Measurements from ENCODE around the gene RNF115.
"Not testable (repeated sequence)": the region's sequence is repeated elsewhere in the genome, so short reads cannot be mapped to it uniquely, and the experiment has no call there.

Gene RNF115

DNA sequence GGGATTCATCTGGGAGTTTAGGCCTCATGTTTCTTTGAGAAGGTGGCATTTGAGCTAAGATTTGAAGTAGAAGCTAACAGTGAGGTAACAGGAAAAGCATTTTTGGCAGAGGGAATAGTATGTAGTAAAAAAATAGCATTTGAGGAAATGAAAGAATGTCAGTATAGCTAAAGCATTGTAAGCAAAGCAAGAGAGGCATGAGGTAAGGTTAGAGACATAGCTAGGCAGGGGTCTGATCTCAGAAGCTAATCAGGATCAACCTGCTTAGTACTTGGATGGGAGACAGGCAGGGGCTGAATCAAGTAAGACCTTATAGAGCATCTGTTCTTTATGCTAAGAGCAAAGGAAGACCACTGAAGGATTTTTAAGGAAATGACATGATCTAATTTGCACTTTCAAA lies 4.1 kb upstream of the RNF115 start:
- no peak overlapping the region for H3K4me3 ChIP-seq (ENCODE audit: low read depth, low read length)
- TF ChIP-seq, protein P1, sequence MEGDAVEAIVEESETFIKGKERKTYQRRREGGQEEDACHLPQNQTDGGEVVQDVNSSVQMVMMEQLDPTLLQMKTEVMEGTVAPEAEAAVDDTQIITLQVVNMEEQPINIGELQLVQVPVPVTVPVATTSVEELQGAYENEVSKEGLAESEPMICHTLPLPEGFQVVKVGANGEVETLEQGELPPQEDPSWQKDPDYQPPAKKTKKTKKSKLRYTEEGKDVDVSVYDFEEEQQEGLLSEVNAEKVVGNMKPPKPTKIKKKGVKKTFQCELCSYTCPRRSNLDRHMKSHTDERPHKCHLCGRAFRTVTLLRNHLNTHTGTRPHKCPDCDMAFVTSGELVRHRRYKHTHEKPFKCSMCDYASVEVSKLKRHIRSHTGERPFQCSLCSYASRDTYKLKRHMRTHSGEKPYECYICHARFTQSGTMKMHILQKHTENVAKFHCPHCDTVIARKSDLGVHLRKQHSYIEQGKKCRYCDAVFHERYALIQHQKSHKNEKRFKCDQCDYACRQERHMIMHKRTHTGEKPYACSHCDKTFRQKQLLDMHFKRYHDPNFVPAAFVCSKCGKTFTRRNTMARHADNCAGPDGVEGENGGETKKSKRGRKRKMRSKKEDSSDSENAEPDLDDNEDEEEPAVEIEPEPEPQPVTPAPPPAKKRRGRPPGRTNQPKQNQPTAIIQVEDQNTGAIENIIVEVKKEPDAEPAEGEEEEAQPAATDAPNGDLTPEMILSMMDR (conservative IDR thresholded peaks at IDR 0.05; ENCODE audit: low read depth, low read length) = no peak
- DNase-seq (ENCODE audit: low read depth) = no peak

DNA sequence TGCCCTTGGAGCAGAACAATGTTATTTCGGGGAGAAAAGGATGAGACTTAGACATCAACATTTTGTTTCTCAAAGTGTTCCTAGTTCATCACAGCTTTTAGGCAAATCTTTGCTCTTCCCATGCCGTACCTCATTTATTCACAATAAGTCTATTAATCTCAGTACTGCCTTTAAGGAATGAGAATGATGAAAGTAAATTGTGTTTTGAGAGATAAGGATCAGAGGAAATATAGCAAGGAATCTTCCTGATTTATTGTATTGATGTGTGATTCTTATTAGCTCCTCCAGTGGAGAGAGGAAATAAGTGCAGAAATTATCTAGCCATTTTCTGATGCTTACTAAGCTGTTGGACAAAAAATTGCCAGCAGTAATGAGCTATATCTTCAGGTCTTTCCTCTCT lies 2.1 kb upstream of the RNF115 start:
- TF ChIP-seq, protein P1 (conservative IDR thresholded peaks at IDR 0.05; ENCODE audit: low read depth, low read length) = no peak
- no peak overlapping the region for H3K4me3 ChIP-seq (ENCODE audit: low read depth, low read length)
- no peak for DNase-seq (ENCODE audit: low read depth)

DNA sequence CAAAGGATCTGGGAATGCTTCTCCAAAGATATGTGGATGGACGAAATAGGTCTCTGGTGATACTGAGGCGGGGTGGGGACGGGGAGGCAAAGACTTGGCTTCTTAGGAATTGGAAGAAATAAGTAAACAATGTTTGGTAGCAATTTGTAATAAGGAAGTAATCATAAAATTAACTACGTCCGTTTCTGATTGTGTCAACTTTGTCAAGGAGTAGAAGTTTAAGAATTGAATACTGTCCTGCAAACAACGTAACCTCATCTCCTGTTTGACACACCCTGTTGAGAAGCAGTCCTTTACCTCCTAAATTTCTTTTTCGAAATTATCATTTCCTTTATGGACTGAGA lies 576 bp upstream of the RNF115 start:
- TF ChIP-seq, protein P1 (conservative IDR thresholded peaks at IDR 0.05; ENCODE audit: low read depth, low read length) = no peak

DNA sequence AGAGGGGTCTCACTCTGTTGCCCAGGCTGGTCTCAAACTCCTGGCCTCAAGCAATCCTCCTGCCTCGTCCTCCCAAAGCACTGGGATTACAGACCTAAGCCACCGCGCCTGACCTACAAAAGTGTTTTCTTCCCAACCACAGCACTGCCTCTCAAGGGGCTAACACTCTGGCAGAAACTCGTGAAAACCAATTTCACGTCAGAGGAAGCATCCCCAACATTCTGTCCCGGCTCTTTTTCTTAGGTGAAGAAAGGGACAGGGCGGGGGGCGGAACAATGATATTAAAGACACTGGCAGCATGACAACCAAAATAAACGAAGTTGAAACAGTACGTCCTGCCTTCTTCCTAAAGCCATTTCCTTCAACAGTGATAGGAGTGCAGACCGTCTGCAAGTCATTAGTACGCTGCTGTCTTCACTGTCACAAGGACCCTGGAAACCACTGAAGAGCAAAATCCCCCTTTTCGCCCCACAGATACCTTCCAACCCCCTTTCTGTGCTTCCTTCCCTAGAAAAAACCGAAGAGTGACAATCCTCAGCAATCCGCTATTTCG lies 1.0 kb downstream of the RNF115 start:
- H3K4me3 ChIP-seq (ENCODE audit: low read depth, low read length) = peak overlapping the region; percentile 37
- not testable (repeated sequence) for DNase-seq (ENCODE audit: low read depth)

More for the DNA sequence above, 576 bp upstream of the RNF115 start:
- DNase-seq (ENCODE audit: low read depth) = no peak
- peak overlapping the region; percentile 76 for H3K4me3 ChIP-seq (ENCODE audit: low read depth, low read length)

DNA sequence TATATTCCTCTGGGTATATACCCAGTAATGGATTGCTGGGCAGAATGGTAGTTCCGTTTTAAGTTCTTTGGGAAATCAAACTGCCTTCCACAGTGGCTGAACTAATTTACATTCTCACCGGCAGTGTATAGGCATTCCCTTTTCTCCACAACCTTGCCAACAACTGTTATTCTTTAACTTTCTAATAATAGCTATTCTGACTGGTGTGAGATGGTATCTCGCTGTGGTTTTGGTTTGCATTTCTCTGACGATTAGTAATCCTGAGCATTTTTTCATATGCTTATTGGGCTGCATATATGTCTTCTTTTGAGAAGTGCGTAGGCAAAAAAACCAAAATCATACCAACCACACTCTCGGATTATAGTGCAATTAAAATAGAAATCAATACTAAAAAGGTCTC lies 5.8 kb downstream of the RNF115 start:
- H3K4me3 ChIP-seq (ENCODE audit: low read depth, low read length) = not testable (repeated sequence)
- DNase-seq (ENCODE audit: low read depth) = peak; percentile 37

DNA sequence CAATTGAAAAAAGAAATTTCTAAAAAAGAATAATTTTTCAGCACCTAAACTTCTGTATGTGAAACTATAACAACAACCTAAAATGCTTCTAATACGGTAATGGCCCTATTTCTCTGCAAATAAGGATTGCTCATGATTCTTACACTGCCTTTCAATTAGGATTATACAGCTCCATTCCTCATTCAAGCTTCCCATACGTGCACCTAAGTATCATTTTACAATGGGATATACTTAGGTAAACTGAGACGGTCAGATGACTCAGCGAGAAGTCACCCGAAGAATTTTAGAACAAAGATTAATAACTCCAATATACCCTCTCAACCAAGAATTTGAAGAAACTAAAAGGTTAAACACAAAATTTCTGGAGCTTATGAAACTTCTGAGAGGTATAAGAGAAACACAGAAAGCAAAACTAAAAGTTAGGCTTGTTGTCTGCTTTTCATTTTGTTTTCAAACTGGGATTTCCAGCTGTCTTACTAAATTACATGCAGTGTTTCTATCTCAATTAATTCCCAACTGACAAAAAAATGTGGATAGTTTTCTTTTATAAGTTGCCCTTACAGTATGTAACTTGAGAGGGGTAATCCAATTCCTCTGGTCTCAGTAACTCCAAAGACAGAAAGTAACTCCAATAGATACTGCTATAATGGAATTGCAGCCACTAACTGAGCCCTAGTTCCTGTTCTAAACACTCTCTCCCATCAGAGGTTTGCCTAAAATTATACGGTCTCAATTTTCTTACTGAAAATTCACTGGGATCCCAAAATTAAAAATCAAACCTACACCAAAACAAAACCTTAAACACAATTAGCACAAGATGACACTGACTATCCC lies 10.7 kb downstream of the RNF115 start:
- not testable (repeated sequence) for H3K4me3 ChIP-seq (ENCODE audit: low read depth, low read length); DNase-seq (ENCODE audit: low read depth)

DNA sequence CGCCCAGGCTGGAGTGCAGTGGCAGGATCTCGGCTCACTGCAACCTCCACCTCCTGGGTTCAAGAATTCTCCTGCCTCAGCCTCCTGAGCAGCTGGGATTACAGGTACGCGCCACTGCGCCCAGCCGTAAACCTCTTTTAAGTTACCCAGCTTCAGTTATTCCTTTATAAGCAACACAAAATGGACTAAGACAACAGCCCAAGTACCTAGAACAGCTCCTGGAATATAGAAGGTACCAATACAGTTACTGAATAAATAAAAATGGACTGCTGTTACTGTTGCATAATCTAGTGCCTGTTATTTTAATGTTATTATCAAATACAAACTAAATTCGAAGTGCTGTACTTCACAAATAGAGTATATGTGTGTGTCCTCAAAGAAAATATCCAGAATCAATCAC lies 17.1 kb downstream of the RNF115 start:
- DNase-seq (ENCODE audit: low read depth) = no peak
- H3K4me3 ChIP-seq (ENCODE audit: low read depth, low read length) = no peak overlapping the region
- TF ChIP-seq, protein P1 (conservative IDR thresholded peaks at IDR 0.05; ENCODE audit: low read depth, low read length) = no peak

DNA sequence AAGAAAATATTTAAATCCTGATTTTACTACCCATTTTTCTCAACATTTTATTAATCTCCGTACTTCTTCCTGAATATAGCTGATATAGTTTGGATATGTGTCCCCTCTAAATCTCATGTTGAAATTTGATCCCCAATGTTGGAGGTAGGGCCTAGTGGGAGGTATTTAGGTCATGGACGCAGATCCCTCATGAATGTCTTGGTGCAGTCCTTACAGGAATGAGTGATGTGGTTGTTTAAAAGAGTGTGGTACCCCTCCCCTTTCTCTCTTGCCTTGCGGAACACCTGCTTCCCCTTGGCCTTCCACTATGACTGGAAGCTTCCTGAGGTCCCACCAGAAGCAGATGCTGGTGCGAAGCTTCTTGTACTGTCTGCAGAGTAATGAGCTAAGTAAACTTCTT lies 17.5 kb downstream of the RNF115 start:
- DNase-seq (ENCODE audit: low read depth) = no peak
- TF ChIP-seq, protein P1 (conservative IDR thresholded peaks at IDR 0.05; ENCODE audit: low read depth, low read length) = no peak
- no peak overlapping the region for H3K4me3 ChIP-seq (ENCODE audit: low read depth, low read length)
